GM18907 (cell line): Measurements from ENCODE around the gene MTMR4.
"Not testable (repeated sequence)": the region's sequence is repeated elsewhere in the genome, so short reads cannot be mapped to it uniquely, and the experiment has no call there.

Source experiments
- ATAC-seq: cut with Tn5 transposase; IDR thresholded peaks from one replicate; pipeline ENCODE4 v1.9.1; 2021; ENCODE audit warnings: mild to moderate bottlenecking, moderate library complexity; ENCODE audit not compliant: unreplicated experiment

MTMR4 gene

DNA sequence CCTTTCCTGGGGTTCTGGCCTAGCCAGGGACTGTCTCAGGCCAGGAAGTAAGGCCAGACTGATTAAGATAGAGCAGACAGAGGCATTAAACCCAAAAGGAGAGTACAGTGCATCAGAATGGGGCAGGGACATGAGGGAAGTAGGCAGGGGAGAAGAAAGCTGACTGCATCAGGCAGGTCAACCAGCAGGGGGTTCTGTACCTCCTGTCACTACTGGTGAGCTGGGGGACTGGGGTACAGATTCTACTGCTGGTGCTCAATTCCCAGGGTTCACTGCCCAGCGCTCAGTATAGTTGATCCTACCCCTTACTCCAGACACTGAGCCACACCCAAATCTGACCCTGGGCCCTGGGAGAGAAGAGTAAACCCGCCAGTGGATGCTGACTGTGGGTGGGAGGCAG is 12.9 kb upstream of the MTMR4 start:
- ATAC-seq: no peak

DNA sequence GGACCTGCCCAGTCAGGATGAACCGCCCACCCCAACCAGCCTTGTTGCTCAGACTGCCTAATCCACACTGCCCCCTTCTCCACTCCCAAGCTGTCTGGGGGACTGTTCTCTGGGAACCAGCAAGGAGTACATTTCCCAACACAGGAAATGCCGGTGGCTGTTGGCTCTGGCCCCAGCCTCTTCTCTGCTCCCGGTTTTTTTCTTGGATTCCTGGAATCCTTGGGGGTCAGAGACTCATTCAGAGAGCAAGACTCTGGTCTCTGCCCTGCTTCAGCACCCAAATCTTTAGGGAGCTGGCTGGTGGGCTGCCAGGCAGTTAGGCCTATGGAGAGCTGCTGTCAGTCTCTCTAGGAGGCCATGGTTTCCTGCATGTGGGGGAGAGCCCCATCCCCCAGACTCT is 10.8 kb upstream of the MTMR4 start:
- ATAC-seq: no peak

- no peak for ATAC-seq
These were observed 7.2 kb upstream of the MTMR4 start for GRCh38 chr17:58521680-58522079.

DNA sequence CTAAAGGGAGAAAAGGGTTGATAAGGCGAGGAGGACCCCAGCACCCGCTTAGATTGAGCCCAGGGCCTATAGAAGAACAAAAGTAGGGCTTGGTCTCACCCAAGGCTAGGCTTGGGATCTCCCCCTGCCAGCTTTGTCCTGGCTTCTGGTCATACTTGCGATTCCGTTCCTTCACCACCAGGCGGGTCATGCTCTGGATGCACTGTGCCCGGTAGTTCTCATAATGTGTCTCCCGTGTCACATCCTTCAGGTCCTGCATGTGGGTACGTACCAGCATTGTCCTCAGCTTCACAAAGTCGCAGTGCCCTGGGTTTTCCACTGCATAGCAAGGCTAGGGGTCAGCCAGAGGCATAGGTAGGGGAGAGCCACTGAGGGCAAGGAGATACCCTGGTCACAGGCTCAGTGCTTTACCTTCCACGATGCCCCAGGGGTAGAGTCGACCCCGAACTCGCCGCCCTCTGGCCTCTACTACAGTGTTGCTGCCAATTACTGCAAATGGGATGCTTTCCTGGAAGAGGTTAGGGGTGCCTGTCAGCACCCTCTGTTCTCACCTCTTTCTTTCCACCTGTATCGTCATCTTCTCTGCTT is 6.5 kb upstream of the MTMR4 start:
- no peak for ATAC-seq

- ATAC-seq: peak; percentile 86
These were observed 3.6 kb upstream of the MTMR4 start for GRCh38 chr17:58517928-58518609.

GRCh38 chr17:58517378-58517927 is 3.0 kb upstream of the MTMR4 start:
- no peak for ATAC-seq

DNA sequence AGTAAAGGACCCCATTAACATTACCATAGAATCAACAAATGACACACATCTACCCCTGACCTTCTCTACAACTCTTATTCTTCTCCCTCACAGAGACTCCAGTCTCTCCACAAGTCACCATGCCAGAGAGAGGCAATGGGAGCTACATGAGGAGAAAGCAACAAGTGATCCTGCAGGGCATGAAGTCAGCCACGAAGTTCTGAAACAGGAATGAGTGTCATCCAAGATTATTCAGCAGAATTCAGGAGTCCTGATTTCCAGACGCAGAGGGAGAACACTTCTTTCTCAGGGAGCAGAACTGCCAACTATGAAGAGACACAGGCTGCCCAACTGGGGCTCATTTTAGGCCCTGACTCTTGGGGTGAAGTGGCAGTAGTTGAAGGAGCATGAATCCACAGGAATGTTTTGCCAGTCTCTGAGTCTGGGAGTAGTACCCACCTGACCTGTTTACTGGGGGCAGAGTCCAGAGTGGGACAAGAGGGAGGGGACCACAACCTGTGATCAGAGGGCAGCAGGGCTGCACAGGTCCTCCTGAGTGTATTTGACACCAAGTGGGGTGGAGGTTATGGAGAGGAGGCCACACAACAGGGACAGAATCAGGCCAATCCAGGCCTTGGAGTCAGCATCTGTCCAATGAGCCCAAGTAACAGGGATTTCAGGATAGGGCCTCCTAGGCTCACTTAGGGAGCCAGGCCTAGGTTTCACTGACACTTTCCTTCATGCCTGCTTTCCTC is 2.4 kb upstream of the MTMR4 start:
- ATAC-seq: no peak

GRCh38 chr17:58515286-58515685 is 848 bp upstream of the MTMR4 start:
- no peak for ATAC-seq

DNA sequence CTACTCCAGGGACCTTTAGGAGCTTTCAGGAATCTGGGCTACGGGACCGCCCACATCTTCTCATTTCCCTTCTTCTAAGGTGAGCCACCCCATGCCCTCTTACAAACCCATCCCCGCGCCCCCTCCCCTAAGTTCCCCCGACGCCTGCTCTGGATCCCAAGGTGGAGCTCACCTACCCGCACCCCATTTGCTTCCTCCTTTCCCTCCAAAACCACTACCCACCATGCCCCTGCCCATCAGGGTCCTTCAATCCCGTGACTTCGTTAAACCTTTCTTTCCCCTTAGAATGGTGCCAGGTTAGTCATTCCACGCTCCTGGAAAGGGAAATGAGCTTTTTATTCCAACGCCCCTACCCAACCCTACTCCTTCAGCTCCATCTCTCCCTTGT is 326 bp upstream of the MTMR4 start:
- ATAC-seq: no peak

DNA sequence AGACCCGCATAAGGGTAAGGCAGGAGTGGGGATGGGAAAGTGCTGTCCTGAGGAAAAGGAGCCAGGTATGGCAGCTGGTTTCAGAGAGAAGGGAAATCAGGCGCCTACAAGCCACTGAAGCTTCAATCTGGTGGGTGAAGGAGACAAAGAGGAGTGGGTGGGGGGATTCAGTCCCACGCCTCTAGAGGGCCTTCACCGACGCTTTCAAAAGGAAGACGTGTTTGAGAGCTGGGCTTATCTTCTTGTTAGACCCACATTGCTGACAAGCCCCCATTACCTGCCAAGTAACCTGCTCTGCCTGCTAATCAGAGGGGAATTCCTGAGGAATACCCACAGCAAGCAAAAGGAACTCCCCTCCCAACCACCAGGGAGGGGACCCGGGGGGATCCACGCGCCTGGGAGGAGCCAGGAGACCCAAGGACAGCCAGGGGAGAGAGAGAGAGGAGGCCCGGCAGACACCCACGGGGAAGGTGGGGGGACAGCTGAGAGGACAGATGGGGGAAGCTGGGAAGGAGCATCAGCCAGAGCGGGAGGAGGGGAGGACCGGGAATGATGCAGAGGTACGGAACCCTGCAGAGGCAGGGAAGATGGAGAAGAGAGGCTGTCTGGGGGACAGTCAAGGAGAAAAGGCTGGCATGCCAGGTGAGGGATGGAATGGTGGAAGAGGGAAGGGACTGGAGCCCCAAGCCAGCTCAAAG is 1.0 kb downstream of the MTMR4 start:
- ATAC-seq: no peak

GRCh38 chr17:58510075-58510474 is 4.4 kb downstream of the MTMR4 start:
- ATAC-seq: no peak

DNA sequence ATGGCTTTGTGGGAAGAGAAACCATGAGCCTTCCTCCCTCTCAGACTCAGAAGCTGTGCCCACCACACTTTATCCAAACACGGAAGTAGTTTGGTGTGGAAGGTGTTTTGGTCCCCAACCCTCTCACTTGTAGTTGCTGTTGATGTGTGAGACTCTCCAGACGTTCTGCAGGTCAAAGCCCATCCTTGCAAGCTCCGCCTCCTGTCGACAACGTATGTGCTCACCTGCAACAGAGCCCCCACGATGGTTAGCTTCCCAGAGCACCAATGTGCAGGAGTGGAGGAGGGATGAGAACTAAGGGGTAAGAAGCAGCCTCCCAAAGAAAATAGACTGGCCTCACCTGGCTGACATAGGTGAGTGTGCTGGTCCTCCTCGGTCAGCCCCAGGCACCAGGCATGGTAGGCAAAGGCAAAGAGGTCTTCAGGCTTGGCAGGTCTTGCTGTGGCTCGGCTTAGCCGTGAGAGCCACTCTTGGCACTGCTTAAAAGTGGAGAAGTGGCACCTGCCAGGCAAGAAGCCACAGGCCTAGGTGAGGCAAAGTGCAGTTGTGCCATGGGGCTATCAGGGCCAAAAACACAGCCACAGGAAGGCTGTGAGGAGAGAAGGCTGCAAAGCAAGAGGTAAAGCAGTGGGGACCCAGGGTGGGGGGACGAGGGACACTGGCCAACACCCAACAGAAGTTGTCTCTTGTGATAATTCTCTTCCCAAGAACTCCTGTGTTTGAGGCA is 5.9 kb downstream of the MTMR4 start:
- no peak for ATAC-seq

DNA sequence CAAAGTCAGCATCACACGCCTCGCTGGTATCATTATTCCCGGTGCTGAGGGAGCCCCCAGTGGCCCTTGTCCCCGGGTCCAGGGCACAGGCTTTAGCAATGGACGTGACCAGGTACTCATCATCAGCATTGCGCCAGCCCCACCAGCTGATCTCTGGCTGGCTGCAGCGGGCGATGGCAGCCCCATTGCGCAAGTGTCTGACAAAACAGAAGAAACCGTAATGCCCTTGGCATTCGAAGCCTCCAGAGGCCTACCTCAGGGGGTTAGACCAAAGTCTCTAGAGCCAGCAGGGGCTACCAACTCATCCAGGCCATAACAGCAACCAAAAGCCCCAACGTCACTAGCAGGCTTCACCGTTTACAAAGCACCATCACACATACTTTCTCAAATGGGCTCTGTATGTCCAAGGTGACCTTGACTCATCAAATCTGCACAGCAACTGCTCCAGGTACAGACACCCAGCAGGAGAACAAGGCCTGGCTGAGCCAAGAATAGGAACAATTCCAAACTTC is 7.3 kb downstream of the MTMR4 start:
- ATAC-seq: no peak

DNA sequence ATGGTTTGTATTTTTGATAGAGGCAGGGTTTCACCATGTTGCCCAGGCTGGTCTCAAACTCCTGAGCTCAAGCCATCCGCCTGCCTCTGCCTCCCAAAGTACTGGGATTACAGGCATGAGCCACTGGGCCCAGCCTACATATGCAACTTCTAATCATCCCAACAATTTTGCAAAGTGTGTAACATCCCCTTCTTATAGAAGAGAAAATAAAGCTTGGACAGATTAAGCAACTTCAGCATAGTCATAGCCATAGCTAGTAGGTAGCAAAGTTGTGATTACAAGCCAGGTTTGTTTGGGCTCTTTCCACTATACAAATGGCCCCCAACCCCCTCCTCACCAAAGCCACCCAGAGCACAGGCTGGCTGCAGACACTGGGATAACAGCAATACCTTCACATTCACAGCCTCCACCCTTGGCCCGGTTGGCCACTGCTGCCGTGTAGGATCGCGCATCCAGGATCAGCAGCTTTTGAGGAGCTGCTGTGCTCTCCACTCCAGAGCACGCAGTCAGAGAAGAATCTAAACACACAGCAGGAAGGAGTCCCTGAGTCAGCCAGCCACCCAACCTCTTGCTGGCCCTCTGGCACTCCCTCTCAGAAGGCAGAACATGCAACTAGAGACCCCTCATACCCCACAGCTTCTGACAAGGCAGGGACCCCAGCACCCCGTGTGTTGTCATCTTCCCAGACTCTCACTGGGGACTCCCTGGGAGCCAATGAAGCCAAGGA is 7.9 kb downstream of the MTMR4 start:
- ATAC-seq: no peak

GRCh38 chr17:58504826-58505351 is 9.5 kb downstream of the MTMR4 start:
- ATAC-seq: peak; percentile 80

GRCh38 chr17:58503866-58504265 is 10.6 kb downstream of the MTMR4 start:
- no peak for ATAC-seq

- not testable (repeated sequence) for ATAC-seq
These were observed 11.3 kb downstream of the MTMR4 start for GRCh38 chr17:58503134-58503533.

GRCh38 chr17:58501451-58501850 is 13.0 kb downstream of the MTMR4 start:
- no peak for ATAC-seq

GRCh38 chr17:58498177-58498828 is 16.1 kb downstream of the MTMR4 start:
- ATAC-seq: no peak
